ENCODE data around the gene PPIL6. TPM values are rescaled to one million over a fixed set of nuclear protein-coding genes. Genes with fewer than 3 reads are reported as not detected.

PPIL6 gene
- total and polyA plus RNA-seq, 2 experiments from 2014 or later: 2.6 to 2.9 TPM

GRCh38 chr6:109446541-109446940 lies 6.1 kb upstream of the PPIL6 start:
- no peaks in the 10 kb centered on the region for H3K36me3 ChIP-seq (replicated peaks; ENCODE audit: insufficient read depth, low read depth)
- TF ChIP-seq, protein P1, sequence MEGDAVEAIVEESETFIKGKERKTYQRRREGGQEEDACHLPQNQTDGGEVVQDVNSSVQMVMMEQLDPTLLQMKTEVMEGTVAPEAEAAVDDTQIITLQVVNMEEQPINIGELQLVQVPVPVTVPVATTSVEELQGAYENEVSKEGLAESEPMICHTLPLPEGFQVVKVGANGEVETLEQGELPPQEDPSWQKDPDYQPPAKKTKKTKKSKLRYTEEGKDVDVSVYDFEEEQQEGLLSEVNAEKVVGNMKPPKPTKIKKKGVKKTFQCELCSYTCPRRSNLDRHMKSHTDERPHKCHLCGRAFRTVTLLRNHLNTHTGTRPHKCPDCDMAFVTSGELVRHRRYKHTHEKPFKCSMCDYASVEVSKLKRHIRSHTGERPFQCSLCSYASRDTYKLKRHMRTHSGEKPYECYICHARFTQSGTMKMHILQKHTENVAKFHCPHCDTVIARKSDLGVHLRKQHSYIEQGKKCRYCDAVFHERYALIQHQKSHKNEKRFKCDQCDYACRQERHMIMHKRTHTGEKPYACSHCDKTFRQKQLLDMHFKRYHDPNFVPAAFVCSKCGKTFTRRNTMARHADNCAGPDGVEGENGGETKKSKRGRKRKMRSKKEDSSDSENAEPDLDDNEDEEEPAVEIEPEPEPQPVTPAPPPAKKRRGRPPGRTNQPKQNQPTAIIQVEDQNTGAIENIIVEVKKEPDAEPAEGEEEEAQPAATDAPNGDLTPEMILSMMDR (IDR thresholded peaks at IDR 0.05; ENCODE audit: poor library complexity): no peak
- TF ChIP-seq EZH2 (IDR thresholded peaks at IDR 0.05; ENCODE audit: borderline replicate concordance) (no peak), EZH2phosphoT487 (IDR thresholded peaks at IDR 0.05; ENCODE audit: low read depth, severe bottlenecking, unreplicated experiment) (no peak)
- 98% methylated on average over 8 of the region's 8 CpGs for WGBS (ENCODE audit: low lambda C conversion rate, missing lambda C conversion rate)
- H3K27ac ChIP-seq: no peak overlapping the region
- H3K4me2 ChIP-seq: no peak overlapping the region
- H2AFZ ChIP-seq: no peak overlapping the region
- no peak for DNase-seq (ENCODE audit: low spot score)
- H3K9me2 ChIP-seq (replicated peaks; ENCODE audit: insufficient read depth): no peaks in the 10 kb centered on the region
- no peaks in the 10 kb centered on the region for H3K9me3 ChIP-seq (ENCODE audit: low read depth)
- peaks cover 9% of the 10 kb centered on the region for H3K79me2 ChIP-seq
- no peak overlapping the region for H3K4me3 ChIP-seq
- no peaks in the 10 kb centered on the region for H4K20me1 ChIP-seq (ENCODE audit: insufficient read depth, poor library complexity, severe bottlenecking)
- peaks cover 6% of the 10 kb centered on the region for H3K4me1 ChIP-seq (ENCODE audit: insufficient read depth)
- no peaks in the 10 kb centered on the region for H3K27me3 ChIP-seq

DNA sequence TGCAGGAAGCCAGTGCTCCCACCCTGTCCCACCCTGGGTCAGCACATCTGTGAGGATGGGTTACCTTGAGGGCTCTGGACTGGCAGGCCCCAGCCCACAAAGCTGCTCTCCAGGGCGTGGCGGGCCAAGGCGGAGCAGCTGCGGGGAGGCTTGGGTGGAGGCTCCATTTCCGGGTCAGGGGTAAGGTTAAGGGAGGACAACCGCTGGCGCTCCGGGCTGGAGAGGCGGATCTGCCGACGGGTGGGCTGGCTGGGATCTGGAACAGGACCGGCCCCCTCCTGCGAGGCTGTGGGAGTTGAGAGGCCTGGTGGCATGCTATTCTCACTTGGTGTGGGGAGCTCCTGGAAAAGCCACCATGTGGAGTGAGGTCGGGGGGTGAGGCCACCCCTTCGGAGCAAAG lies 5.6 kb upstream of the PPIL6 start:
- Histone ChIP-seq H3K36me3 (replicated peaks; ENCODE audit: insufficient read depth, low read depth) (no peaks in the 10 kb centered on the region), H3K9me2 (replicated peaks; ENCODE audit: insufficient read depth) (no peaks in the 10 kb centered on the region), H3K27me3 (no peaks in the 10 kb centered on the region), H4K20me1 (ENCODE audit: insufficient read depth, poor library complexity, severe bottlenecking) (no peaks in the 10 kb centered on the region), H3K4me3 (no peak overlapping the region), H3K9me3 (ENCODE audit: low read depth) (no peaks in the 10 kb centered on the region), H3K27ac (no peak overlapping the region), H3K4me2 (no peak overlapping the region), H2AFZ (no peak overlapping the region), H3K4me1 (ENCODE audit: insufficient read depth) (peaks cover 8% of the 10 kb centered on the region), H3K79me2 (peaks cover 9% of the 10 kb centered on the region)
- DNase-seq (ENCODE audit: low spot score): no peak
- TF ChIP-seq, protein P1 (IDR thresholded peaks at IDR 0.05; ENCODE audit: poor library complexity): no peak
- TF ChIP-seq EZH2phosphoT487 (IDR thresholded peaks at IDR 0.05; ENCODE audit: low read depth, severe bottlenecking, unreplicated experiment) (no peak), EZH2 (IDR thresholded peaks at IDR 0.05; ENCODE audit: borderline replicate concordance) (no peak)
- 94% methylated on average over 15 of the region's 15 CpGs for WGBS (ENCODE audit: low lambda C conversion rate, missing lambda C conversion rate)

DNA sequence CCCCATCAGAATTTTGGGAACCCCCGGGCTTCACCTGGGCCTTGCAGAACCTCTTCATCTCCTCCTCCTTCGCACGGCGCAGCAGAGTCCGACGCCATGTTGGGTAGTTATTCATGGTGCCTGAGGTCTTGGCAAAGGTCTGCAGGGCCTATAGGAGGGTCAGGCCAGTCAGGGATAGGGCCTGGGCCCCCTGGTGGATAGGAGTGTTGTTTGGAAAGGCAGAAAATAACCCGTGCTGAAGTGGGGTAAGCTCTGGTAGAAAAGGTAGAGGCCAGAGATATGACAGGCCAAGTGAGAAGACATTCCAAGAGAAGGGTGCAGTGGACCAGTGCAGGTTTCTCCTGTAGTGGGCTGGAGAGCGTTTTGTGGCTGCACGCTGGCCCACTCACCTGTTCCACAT lies 5.0 kb upstream of the PPIL6 start:
- Histone ChIP-seq H3K9me3 (ENCODE audit: low read depth) (no peaks in the 10 kb centered on the region), H2AFZ (no peak overlapping the region), H3K27ac (no peak overlapping the region), H4K20me1 (ENCODE audit: insufficient read depth, poor library complexity, severe bottlenecking) (no peaks in the 10 kb centered on the region), H3K36me3 (replicated peaks; ENCODE audit: insufficient read depth, low read depth) (no peaks in the 10 kb centered on the region), H3K79me2 (peaks cover 9% of the 10 kb centered on the region), H3K4me2 (no peak overlapping the region), H3K27me3 (no peaks in the 10 kb centered on the region), H3K4me1 (ENCODE audit: insufficient read depth) (peaks cover 8% of the 10 kb centered on the region), H3K9me2 (replicated peaks; ENCODE audit: insufficient read depth) (no peaks in the 10 kb centered on the region), H3K4me3 (no peak overlapping the region)
- DNase-seq (ENCODE audit: low spot score): no peak
- 92% methylated on average over 9 of the region's 9 CpGs for WGBS (ENCODE audit: low lambda C conversion rate, missing lambda C conversion rate)
- no peak for TF ChIP-seq EZH2 (IDR thresholded peaks at IDR 0.05; ENCODE audit: borderline replicate concordance)
- TF ChIP-seq, protein P1 (IDR thresholded peaks at IDR 0.05; ENCODE audit: poor library complexity): peak; percentile 5

DNA sequence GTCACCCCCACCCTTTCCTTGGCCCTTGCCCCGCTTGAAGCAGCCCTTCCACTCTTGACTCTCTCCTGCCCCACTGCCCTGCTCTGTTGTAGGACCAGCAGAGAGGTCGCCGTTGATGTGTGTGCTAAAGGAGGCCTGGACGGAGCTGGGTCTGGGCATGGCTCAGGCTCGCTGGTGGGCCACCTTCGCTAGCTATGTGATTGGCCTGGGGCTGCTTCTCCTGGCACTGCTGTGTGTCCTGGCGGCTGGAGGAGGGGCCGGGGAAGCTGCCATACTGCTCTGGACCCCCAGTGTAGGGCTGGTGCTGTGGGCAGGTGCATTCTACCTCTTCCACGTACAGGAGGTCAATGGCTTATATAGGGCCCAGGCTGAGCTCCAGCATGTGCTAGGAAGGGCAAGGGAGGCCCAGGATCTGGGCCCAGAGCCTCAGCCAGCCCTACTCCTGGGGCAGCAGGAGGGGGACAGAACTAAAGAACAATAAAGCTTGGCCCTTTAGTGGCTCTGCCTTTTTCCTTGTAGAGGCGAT lies 3.1 kb upstream of the PPIL6 start:
- Histone ChIP-seq H3K79me2 (peaks cover 9% of the 10 kb centered on the region), H3K9me3 (ENCODE audit: low read depth) (no peaks in the 10 kb centered on the region), H3K36me3 (replicated peaks; ENCODE audit: insufficient read depth, low read depth) (no peaks in the 10 kb centered on the region), H3K27me3 (no peaks in the 10 kb centered on the region), H3K27ac (no peak overlapping the region), H4K20me1 (ENCODE audit: insufficient read depth, poor library complexity, severe bottlenecking) (no peaks in the 10 kb centered on the region), H3K9me2 (replicated peaks; ENCODE audit: insufficient read depth) (no peaks in the 10 kb centered on the region), H3K4me2 (no peak overlapping the region), H3K4me3 (no peak overlapping the region), H2AFZ (no peak overlapping the region), H3K4me1 (ENCODE audit: insufficient read depth) (peaks cover 8% of the 10 kb centered on the region)
- no peak for TF ChIP-seq EZH2phosphoT487 (IDR thresholded peaks at IDR 0.05; ENCODE audit: low read depth, severe bottlenecking, unreplicated experiment)
- TF ChIP-seq EZH2 (IDR thresholded peaks at IDR 0.05; ENCODE audit: borderline replicate concordance): no peak
- TF ChIP-seq, protein P1 (IDR thresholded peaks at IDR 0.05; ENCODE audit: poor library complexity): no peak
- WGBS (ENCODE audit: low lambda C conversion rate, missing lambda C conversion rate): 97% methylated on average over 10 of the region's 10 CpGs
- DNase-seq (ENCODE audit: low spot score): no peak

All from hepatocyte (in vitro differentiated cells).